ENCODE data around the gene KANSL1. TPM values are rescaled to one million over a fixed set of nuclear protein-coding genes. Genes with fewer than 3 reads are reported as not detected.

The KANSL1 gene
- total RNA-seq, 1 donor from 2014 or later = 121 TPM

DNA sequence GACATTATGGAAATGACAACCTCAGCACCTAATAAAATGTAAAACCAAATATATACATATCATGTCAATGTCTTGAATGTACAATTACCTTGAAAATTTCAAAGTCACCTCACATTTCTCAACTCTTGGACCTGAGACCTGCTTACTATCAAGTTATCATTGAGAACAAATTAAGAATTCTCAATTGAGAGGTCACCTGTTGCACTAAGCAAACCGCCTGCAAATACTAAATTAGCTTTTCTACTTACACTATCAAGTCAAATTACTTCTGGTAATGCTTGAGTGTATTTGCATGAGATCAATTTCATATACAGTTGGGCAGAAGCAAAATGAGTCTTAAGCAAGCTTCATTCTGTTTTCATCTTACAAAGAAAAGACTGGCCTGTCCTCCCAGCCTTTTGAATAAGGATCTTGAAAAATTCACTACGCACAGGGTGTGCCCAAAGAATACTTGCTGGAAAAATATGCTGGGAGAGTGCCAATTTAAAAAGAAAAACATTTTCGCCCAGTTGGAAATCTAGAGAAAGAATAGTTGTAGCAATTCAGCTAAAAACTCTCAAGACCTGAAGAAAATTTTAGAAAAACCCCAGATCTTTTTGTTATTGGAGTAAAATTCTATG is 35.7 kb downstream of the KANSL1 start:
- Mint-ChIP-seq H3K9me3 (no peaks in the 10 kb centered on the region), H3K4me3 (no peak overlapping the region), H3K36me3 (ENCODE audit: low read depth) (peaks cover 5% of the 10 kb centered on the region), H3K4me1 (peaks cover 58% of the 10 kb centered on the region), H3K27ac (ENCODE audit: unreplicated experiment) (no peak overlapping the region), H3K27me3 (ENCODE audit: low read depth) (no peaks in the 10 kb centered on the region)
- DNase-seq (ENCODE audit: low read depth, low spot score) = no peak
- TF ChIP-seq, protein P1, sequence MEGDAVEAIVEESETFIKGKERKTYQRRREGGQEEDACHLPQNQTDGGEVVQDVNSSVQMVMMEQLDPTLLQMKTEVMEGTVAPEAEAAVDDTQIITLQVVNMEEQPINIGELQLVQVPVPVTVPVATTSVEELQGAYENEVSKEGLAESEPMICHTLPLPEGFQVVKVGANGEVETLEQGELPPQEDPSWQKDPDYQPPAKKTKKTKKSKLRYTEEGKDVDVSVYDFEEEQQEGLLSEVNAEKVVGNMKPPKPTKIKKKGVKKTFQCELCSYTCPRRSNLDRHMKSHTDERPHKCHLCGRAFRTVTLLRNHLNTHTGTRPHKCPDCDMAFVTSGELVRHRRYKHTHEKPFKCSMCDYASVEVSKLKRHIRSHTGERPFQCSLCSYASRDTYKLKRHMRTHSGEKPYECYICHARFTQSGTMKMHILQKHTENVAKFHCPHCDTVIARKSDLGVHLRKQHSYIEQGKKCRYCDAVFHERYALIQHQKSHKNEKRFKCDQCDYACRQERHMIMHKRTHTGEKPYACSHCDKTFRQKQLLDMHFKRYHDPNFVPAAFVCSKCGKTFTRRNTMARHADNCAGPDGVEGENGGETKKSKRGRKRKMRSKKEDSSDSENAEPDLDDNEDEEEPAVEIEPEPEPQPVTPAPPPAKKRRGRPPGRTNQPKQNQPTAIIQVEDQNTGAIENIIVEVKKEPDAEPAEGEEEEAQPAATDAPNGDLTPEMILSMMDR (conservative IDR thresholded peaks at IDR 0.05) = no peak

DNA sequence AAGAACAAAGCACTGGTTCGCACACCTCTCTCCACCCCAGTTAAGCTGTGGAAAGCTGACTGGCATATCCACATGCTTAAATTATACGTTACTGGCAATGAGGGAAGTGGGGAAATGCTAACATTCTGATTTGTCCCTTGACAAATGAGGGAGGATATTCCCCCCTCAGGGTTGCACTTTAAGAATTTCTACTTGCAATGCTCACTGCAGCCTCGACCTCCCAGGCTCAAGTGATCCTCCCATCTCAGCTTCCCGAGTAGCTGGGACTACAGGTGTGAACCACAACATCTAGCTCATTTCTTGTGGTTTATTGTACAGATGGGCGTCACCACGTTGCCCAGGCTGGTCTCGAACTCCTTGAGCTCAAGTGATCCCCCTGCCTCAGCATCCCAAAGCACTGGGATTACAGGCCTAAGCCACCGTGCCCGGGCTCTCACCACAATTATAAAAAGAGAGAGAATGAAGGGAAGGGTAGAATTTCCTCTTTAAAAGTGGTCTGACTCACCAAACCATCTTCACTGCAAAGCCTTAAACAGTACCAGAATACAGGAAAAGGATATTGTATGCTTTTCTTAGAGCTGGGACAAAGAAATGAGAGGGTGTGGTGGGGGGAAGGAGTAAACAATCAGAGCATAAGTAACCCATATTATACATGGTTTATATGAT is 38.9 kb downstream of the KANSL1 start:
- H3K4me3 Mint-ChIP-seq = no peak overlapping the region
- TF ChIP-seq, protein P1 (conservative IDR thresholded peaks at IDR 0.05) = no peak
- no peak overlapping the region for H3K27ac Mint-ChIP-seq (ENCODE audit: unreplicated experiment)
- no peaks in the 10 kb centered on the region for H3K9me3 Mint-ChIP-seq
- DNase-seq (ENCODE audit: low read depth, low spot score) = no peak
- peaks cover 4% of the 10 kb centered on the region for H3K36me3 Mint-ChIP-seq (ENCODE audit: low read depth)
- peaks cover 59% of the 10 kb centered on the region for H3K4me1 Mint-ChIP-seq
- H3K27me3 Mint-ChIP-seq (ENCODE audit: low read depth) = no peaks in the 10 kb centered on the region

DNA sequence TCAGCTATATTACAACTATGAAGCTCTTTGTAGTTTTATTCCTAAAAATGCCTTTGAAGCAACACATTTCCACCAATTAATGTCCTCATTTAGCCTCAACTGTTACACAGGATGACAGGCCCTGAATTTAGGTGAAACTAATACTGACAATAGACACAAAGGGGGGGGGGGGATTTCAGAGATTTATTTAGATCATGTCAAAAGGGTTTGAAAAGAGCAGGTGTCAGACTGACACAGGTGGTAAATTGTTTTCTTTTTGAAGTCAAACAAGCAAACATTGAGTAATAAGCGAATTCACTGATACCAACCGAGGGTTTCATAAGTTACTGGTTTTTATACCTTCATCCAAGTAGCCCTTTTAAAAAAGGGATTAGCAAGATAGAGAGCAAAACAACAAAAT is 40.8 kb downstream of the KANSL1 start:
- H3K36me3 Mint-ChIP-seq (ENCODE audit: low read depth) = peaks cover 4% of the 10 kb centered on the region
- peaks cover 52% of the 10 kb centered on the region for H3K4me1 Mint-ChIP-seq
- DNase-seq (ENCODE audit: low read depth, low spot score) = no peak
- no peaks in the 10 kb centered on the region for H3K27me3 Mint-ChIP-seq (ENCODE audit: low read depth)
- H3K27ac Mint-ChIP-seq (ENCODE audit: unreplicated experiment) = no peak overlapping the region
- no peaks in the 10 kb centered on the region for H3K9me3 Mint-ChIP-seq
- H3K4me3 Mint-ChIP-seq = no peak overlapping the region
- TF ChIP-seq, protein P1 (conservative IDR thresholded peaks at IDR 0.05) = no peak

DNA sequence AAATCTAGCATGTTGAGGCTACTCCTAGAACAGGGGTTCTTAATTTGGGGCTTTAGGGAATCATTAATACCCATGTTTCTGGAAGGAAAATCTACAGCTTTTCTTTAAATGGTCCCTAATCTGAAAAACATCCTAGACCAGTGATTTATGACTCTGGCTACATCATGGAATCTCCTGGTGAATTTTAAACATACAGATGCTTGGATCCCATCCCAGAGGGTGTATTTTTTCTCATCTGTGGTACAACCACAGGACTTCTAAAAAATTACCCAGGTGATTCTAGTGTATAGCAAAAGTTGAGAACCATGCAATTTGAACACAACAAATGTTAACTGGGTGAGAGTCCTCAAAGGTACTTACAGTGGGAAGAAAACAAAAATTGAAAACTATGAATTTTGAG is 41.5 kb downstream of the KANSL1 start:
- H3K9me3 Mint-ChIP-seq = no peaks in the 10 kb centered on the region
- no peak for DNase-seq (ENCODE audit: low read depth, low spot score)
- peaks cover 4% of the 10 kb centered on the region for H3K36me3 Mint-ChIP-seq (ENCODE audit: low read depth)
- H3K27ac Mint-ChIP-seq (ENCODE audit: unreplicated experiment) = no peak overlapping the region
- H3K27me3 Mint-ChIP-seq (ENCODE audit: low read depth) = no peaks in the 10 kb centered on the region
- H3K4me3 Mint-ChIP-seq = no peak overlapping the region
- TF ChIP-seq, protein P1 (conservative IDR thresholded peaks at IDR 0.05) = no peak
- peaks cover 52% of the 10 kb centered on the region for H3K4me1 Mint-ChIP-seq

DNA sequence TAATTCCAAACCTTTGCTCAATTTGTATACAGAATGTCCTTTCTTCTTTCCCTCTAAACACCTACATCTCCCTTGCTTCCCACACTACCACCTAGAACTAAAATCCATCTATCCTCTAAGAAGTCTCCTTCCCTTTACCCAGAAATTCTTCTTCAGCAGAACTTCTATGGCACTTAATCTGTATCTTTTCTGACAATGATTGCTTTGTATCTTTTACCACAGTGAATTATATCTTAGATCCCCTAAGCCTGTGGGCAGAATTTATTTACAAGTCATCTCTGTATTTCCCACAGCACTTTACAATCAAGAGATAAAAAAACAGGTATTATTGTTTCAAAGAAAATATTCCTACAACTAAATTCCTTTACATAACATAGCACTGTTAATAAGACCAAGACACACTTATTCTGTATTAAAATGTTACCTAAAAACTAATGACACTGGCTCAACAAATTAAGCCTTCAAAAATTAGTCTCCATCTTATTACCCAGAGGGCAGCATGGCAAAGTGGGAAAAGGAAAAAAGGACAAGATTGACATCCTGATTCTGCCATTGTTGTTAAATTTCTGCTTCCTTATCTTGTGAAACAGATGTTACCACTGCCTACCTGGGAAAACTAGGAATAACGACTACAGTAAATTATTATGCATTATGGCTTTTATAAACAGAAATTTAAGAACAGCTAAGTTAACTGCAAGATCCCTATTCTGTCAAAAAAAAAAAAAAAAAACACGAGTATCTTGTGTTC is 42.8 kb downstream of the KANSL1 start:
- H3K36me3 Mint-ChIP-seq (ENCODE audit: low read depth) = peaks cover 4% of the 10 kb centered on the region
- H3K9me3 Mint-ChIP-seq = no peaks in the 10 kb centered on the region
- H3K27me3 Mint-ChIP-seq (ENCODE audit: low read depth) = no peaks in the 10 kb centered on the region
- peaks cover 53% of the 10 kb centered on the region for H3K4me1 Mint-ChIP-seq
- no peak for DNase-seq (ENCODE audit: low read depth, low spot score)
- H3K27ac Mint-ChIP-seq (ENCODE audit: unreplicated experiment) = no peak overlapping the region
- TF ChIP-seq, protein P1 (conservative IDR thresholded peaks at IDR 0.05) = no peak
- H3K4me3 Mint-ChIP-seq = no peak overlapping the region

Measured in neural crest cell (in vitro differentiated cells).